SK-N-SH (cell line): ENCODE results near the gene PIP5K1C. TPM values are rescaled to one million over a fixed set of nuclear protein-coding genes. Genes with fewer than 3 reads are reported as not detected.

ENCODE experiments used
- CTCF ChIA-PET: fragments of 300-600, 350-600 bp; formaldehyde crosslinking; extraction: SDS; loops from one replicate; lab custom pipeline; 2021; lab: Yijun Ruan, JAX
- POLR2A ChIA-PET: fragments of 350-600 bp; sonication (Branson Sonifier 250); formaldehyde crosslinking; extraction: SDS; loops from one replicate; lab custom pipeline; 2020; ENCODE audit warnings: antibody characterized with exemption, inconsistent platforms; lab: Yijun Ruan, JAX
- DNase-seq: peaks from one replicate; pipeline ENCODE4 v3.0.0; 2012
- H2AFZ ChIP-seq: fragments of 200-600 bp; sonication (generic); 2 replicates; pipeline ENCODE4 v1.8.1; 2016; ENCODE audit warnings: antibody characterized with exemption, mild to moderate bottlenecking, low read depth
- H3F3A ChIP-seq: fragments of 200-600 bp; sonication (generic); replicated peaks from 2 replicates; pipeline ENCODE3; 2016; ENCODE audit warnings: antibody characterized with exemption, mild to moderate bottlenecking; ENCODE audit not compliant: insufficient read depth
- H3K27ac ChIP-seq, 2 experiments: fragments of 200-500 bp in 1 of 2; fragments of 200-600 bp in 1 of 2; sonication (Bioruptor generic) in 1 of 2; sonication (generic), shearing (Covaris generic) in 1 of 2; 2 replicates each; pipeline versions ENCODE4 v1.5.1 to v1.6.1; 2014 to 2016; ENCODE audit warnings: low read depth in 2 of 2, inconsistent platforms in 1 of 2, low read length in 1 of 2, mild to moderate bottlenecking in 1 of 2, mixed read lengths in 1 of 2
- H3K27me3 ChIP-seq: fragments of 200-600 bp; sonication (generic), shearing (Covaris generic); 2 replicates; pipeline ENCODE4 v1.6.1; 2016; ENCODE audit warnings: mixed run types; ENCODE audit not compliant: insufficient read depth
- H3K36me3 ChIP-seq, 2 experiments: fragments of 200-500 bp in 1 of 2; fragments of 200-600 bp in 1 of 2; sonication (Bioruptor generic) in 1 of 2; sonication (generic) in 1 of 2; replicated peaks in 1 of 2; 2 replicates each; pipeline versions ENCODE3 to v1.5.1; 2014 to 2016; ENCODE audit warnings: low read length in 1 of 2, mild to moderate bottlenecking in 1 of 2; ENCODE audit not compliant: insufficient read depth in 2 of 2, control insufficient read depth in 1 of 2
- H3K4me1 ChIP-seq, 2 experiments: fragments of 200-500 bp in 1 of 2; fragments of 200-600 bp in 1 of 2; sonication (Bioruptor generic) in 1 of 2; sonication (generic), shearing (Covaris generic) in 1 of 2; 2 replicates each; pipeline versions ENCODE4 v1.5.1 to v1.6.1; 2014 to 2016; ENCODE audit warnings: low read depth in 1 of 2, low read length in 1 of 2, mixed run types in 1 of 2; ENCODE audit not compliant: insufficient read depth in 2 of 2, control insufficient read depth in 1 of 2
- H3K4me2 ChIP-seq: fragments of 200-600 bp; sonication (generic), shearing (Covaris generic); 2 replicates; pipeline ENCODE4 v1.6.1; 2017; ENCODE audit warnings: mixed run types
- H3K4me3 ChIP-seq, 2 experiments: fragments of 200-500 bp in 1 of 2; fragments of 200-600 bp in 1 of 2; sonication (Bioruptor generic) in 1 of 2; sonication (generic), shearing (Covaris generic) in 1 of 2; 2 replicates each; pipeline versions ENCODE4 v1.5.1 to v1.8.1; 2014 to 2016; ENCODE audit warnings: low read depth in 2 of 2, inconsistent platforms in 1 of 2, low read length in 1 of 2, mild to moderate bottlenecking in 1 of 2, mixed read lengths in 1 of 2, moderate library complexity in 1 of 2
- H3K79me2 ChIP-seq: fragments of 200-600 bp; sonication (generic); 2 replicates; pipeline ENCODE4 v1.8.1; 2017; ENCODE audit warnings: mild to moderate bottlenecking; ENCODE audit not compliant: insufficient read depth
- H3K9ac ChIP-seq: fragments of 200-600 bp; sonication (generic); 2 replicates; pipeline ENCODE4 v1.6.1; 2017; ENCODE audit warnings: mixed run types
- H3K9me2 ChIP-seq: fragments of 200-600 bp; sonication (generic); 2 replicates; pipeline ENCODE4 v1.6.1; 2017; ENCODE audit warnings: mixed run types
- H3K9me3 ChIP-seq: fragments of 200-600 bp; sonication (generic); 2 replicates; pipeline ENCODE4 v1.6.1; 2017; ENCODE audit warnings: mixed run types, mild to moderate bottlenecking, moderate library complexity
- H4K20me1 ChIP-seq: fragments of 200-600 bp; sonication (generic); 2 replicates; pipeline ENCODE4 v1.6.1; 2017; ENCODE audit warnings: mild to moderate bottlenecking, mixed run types; ENCODE audit not compliant: insufficient read depth
- EP300 ChIP-seq, 2 experiments: IDR thresholded peaks; 2 replicates each; pipeline versions ENCODE4 v1.4.0 to v1.6.1; 2012; ENCODE audit warnings: borderline replicate concordance in 1 of 2, low read depth in 1 of 2, low read length in 1 of 2
- EZH2phosphoT487 ChIP-seq: fragments of 200-600 bp; sonication (generic); IDR thresholded peaks from 2 replicates; pipeline ENCODE4 v1.6.1; 2017; ENCODE audit warnings: low read depth, mixed run types, mild to moderate bottlenecking, antibody characterized with exemption, moderate library complexity, borderline replicate concordance
- FOXM1 ChIP-seq: IDR thresholded peaks from 2 replicates; pipeline ENCODE4 v1.4.0; 2012; ENCODE audit warnings: low read depth, mild to moderate bottlenecking
- GABPA ChIP-seq: IDR thresholded peaks from 2 replicates; pipeline ENCODE4 v1.4.0; 2012; ENCODE audit warnings: low read depth, mild to moderate bottlenecking
- JUND ChIP-seq: IDR thresholded peaks from 2 replicates; pipeline ENCODE4 v1.4.0; 2012
- MAX ChIP-seq: IDR thresholded peaks from 2 replicates; pipeline ENCODE4 v1.4.0; 2012; ENCODE audit warnings: low read depth
- NRF1 ChIP-seq: IDR thresholded peaks from 2 replicates; pipeline ENCODE4 v1.6.1; 2012; ENCODE audit warnings: low read depth, mild to moderate bottlenecking, low read length
- RAD21 ChIP-seq: IDR thresholded peaks from 2 replicates; pipeline ENCODE4 v1.6.1; 2012; ENCODE audit warnings: mild to moderate bottlenecking, low read length
- RCOR1 ChIP-seq: fragments of 150-350 bp; IDR thresholded peaks from 2 replicates; pipeline ENCODE4 v1.6.1; 2017; ENCODE audit warnings: antibody characterized with exemption, low read length
- REST ChIP-seq: IDR thresholded peaks from 2 replicates; pipeline ENCODE4 v1.6.1; 2012; ENCODE audit warnings: mild to moderate bottlenecking, low read depth, low read length, moderate library complexity
- RFX5 ChIP-seq: IDR thresholded peaks from 2 replicates; pipeline ENCODE4 v1.6.1; 2012; ENCODE audit warnings: mild to moderate bottlenecking, improper control_type of control experiment, low read length
- SMC3 ChIP-seq: IDR thresholded peaks from 2 replicates; pipeline ENCODE4 v1.6.1; 2012; ENCODE audit warnings: low read depth, low read length, improper control_type of control experiment
- TAF1 ChIP-seq: IDR thresholded peaks from 2 replicates; pipeline ENCODE4 v1.6.1; 2012; ENCODE audit warnings: low read depth, mild to moderate bottlenecking, low read length, moderate library complexity, borderline replicate concordance
- TCF12 ChIP-seq: IDR thresholded peaks from 2 replicates; pipeline ENCODE4 v1.4.0; 2012
- TEAD4 ChIP-seq: IDR thresholded peaks from 2 replicates; pipeline ENCODE4 v1.4.0; 2012; ENCODE audit warnings: mild to moderate bottlenecking, borderline replicate concordance; ENCODE audit not compliant: insufficient read depth
- WGBS: methylation state at CpG from one replicate; pipeline ENCODE4 v1.1.6; 2017; ENCODE audit warnings: low lambda C conversion rate; 5-methylcytosine and 5-hydroxymethylcytosine counted together
- polyA plus RNA-seq, 3 experiments: library from polyadenylated mRNA; depleted of rRNA; stranded (reverse); fragments of >200 nt; gene quantifications; 2 replicates each; pipeline ENCODE4 v1.2.3, GENCODE V29; 2012
- TF ChIP-seq, protein P1 (sequence below): IDR thresholded peaks from 2 replicates; pipeline ENCODE4 v1.4.0; 2012; ENCODE audit warnings: low read depth, borderline replicate concordance
- TF ChIP-seq, protein P2 (sequence below): IDR thresholded peaks from 2 replicates; pipeline ENCODE4 v1.4.0; 2012; ENCODE audit warnings: low read depth, borderline replicate concordance
- TF ChIP-seq, protein P3 (sequence below): fragments of 150-350 bp; IDR thresholded peaks from 2 replicates; pipeline ENCODE4 v1.6.1; 2016; ENCODE audit warnings: mild to moderate bottlenecking, low read depth, low read length

The PIP5K1C gene
- polyA plus RNA-seq, 1 of the 3 experiments (the other 2 are of a cell fraction) = 12.3 TPM

GRCh38 chr19:3748965-3749364 lies 48.7 kb upstream of the PIP5K1C start:
- Histone ChIP-seq H3K4me3 (no peak overlapping the region), H3F3A (no peaks in the 10 kb centered on the region), H3K27ac (no peak overlapping the region), H3K27me3 (no peaks in the 10 kb centered on the region), H3K79me2 (no peaks in the 10 kb centered on the region), H4K20me1 (no peaks in the 10 kb centered on the region), H2AFZ (no peak overlapping the region), H3K9ac (no peak overlapping the region), H3K9me3 (no peaks in the 10 kb centered on the region), H3K4me2 (no peak overlapping the region), H3K4me1 (no peaks in the 10 kb centered on the region), H3K36me3 (peaks cover 5 to 12% of the 10 kb centered on the region in 2 experiments), H3K9me2 (no peaks in the 10 kb centered on the region)
- POLR2A ChIA-PET = interaction anchor here (1.3 kb wide), 1 partner anchor 13 kb away, joined by 4 read pairs; the partner anchor contains the start of gene MRPL54
- no peak for DNase-seq
- TF ChIP-seq, protein P1, sequence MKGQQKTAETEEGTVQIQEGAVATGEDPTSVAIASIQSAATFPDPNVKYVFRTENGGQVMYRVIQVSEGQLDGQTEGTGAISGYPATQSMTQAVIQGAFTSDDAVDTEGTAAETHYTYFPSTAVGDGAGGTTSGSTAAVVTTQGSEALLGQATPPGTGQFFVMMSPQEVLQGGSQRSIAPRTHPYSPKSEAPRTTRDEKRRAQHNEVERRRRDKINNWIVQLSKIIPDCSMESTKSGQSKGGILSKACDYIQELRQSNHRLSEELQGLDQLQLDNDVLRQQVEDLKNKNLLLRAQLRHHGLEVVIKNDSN = no peak
- TF ChIP-seq MAX = no peak
- TF ChIP-seq, protein P2, sequence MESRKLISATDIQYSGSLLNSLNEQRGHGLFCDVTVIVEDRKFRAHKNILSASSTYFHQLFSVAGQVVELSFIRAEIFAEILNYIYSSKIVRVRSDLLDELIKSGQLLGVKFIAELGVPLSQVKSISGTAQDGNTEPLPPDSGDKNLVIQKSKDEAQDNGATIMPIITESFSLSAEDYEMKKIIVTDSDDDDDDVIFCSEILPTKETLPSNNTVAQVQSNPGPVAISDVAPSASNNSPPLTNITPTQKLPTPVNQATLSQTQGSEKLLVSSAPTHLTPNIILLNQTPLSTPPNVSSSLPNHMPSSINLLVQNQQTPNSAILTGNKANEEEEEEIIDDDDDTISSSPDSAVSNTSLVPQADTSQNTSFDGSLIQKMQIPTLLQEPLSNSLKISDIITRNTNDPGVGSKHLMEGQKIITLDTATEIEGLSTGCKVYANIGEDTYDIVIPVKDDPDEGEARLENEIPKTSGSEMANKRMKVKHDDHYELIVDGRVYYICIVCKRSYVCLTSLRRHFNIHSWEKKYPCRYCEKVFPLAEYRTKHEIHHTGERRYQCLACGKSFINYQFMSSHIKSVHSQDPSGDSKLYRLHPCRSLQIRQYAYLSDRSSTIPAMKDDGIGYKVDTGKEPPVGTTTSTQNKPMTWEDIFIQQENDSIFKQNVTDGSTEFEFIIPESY = no peak
- TF ChIP-seq NRF1 = no peak
- 98% methylated on average over 8 of the region's 8 CpGs for WGBS
- CTCF ChIA-PET = interaction anchor here (0.9 to 3.4 kb wide), 2 partner anchors 10 to 13 kb away, joined by 3 to 13 read pairs; partner anchors contain the start of genes APBA3 and MRPL54

DNA sequence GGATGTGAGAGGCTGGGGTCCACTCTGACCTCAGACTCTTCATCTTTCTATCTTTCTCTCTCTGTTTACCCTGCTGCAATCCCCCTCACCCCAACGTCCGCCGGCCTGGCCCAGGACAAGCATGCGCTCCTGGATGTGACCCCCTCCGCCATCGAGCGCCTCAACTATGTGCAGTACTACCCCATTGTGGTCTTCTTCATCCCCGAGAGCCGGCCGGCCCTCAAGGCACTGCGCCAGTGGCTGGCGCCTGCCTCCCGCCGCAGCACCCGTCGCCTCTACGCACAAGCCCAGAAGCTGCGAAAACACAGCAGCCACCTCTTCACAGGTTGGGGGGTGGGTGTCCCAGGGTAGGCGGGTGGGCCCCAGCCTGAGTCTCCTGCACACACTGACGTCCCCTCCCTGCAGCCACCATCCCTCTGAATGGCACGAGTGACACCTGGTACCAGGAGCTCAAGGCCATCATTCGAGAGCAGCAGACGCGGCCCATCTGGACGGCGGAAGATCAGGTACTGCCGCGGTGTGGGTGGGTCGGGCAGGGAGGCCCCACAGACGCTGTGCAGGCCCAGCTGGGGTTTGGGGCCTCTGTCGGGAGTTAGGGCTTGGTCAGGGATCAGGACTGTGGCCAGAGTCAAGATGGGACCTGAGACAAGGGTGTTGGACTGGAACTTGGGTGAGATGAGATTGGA lies 46.2 kb upstream of the PIP5K1C start:
- H2AFZ ChIP-seq = no peak overlapping the region
- no peak overlapping the region for H3K4me2 ChIP-seq
- no peaks in the 10 kb centered on the region for H3K4me1 ChIP-seq
- DNase-seq = no peak
- no peak overlapping the region for H3K4me3 ChIP-seq
- ChIA-PET CTCF (interaction anchor here (1.0 kb wide), 1 partner anchor 34 kb away, joined by 3 read pairs; no protein-coding TSS in a partner anchor), POLR2A (interaction anchor here (0.6 to 1.0 kb wide), 2 partner anchors 16 to 22 kb away, joined by 3 to 4 read pairs; partner anchors contain the start of gene MRPL54)
- no peak overlapping the region for H3K9ac ChIP-seq
- peaks cover 5 to 10% of the 10 kb centered on the region in 2 experiments for H3K36me3 ChIP-seq
- no peak overlapping the region for H3K27ac ChIP-seq
- WGBS = 75% methylated on average over 23 of the region's 31 CpGs
- no peaks in the 10 kb centered on the region for H3F3A ChIP-seq
- H4K20me1 ChIP-seq = no peaks in the 10 kb centered on the region
- H3K79me2 ChIP-seq = no peaks in the 10 kb centered on the region
- H3K9me3 ChIP-seq = no peaks in the 10 kb centered on the region
- no peaks in the 10 kb centered on the region for H3K9me2 ChIP-seq
- H3K27me3 ChIP-seq = no peaks in the 10 kb centered on the region
- TF ChIP-seq RFX5 (no peak), FOXM1 (no peak), EP300 (IDR thresholded peaks at IDR 0.05; ENCODE audit: borderline replicate concordance in 1 of 2, low read depth in 1 of 2, low read length in 1 of 2) (no peak), SMC3 (no peak), TAF1 (no peak), RAD21 (no peak), GABPA (no peak), TEAD4 (no peak), EZH2phosphoT487 (no peak), TCF12 (no peak), JUND (no peak), RCOR1 (no peak), REST (no peak)
- TF ChIP-seq, protein P1 = no peak
- TF ChIP-seq, protein P3, sequence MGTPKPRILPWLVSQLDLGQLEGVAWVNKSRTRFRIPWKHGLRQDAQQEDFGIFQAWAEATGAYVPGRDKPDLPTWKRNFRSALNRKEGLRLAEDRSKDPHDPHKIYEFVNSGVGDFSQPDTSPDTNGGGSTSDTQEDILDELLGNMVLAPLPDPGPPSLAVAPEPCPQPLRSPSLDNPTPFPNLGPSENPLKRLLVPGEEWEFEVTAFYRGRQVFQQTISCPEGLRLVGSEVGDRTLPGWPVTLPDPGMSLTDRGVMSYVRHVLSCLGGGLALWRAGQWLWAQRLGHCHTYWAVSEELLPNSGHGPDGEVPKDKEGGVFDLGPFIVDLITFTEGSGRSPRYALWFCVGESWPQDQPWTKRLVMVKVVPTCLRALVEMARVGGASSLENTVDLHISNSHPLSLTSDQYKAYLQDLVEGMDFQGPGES = no peak
